RWPE2 (cell line): ENCODE results near the gene HP.

Source experiments
- ATAC-seq: fragments of 200-7000 bp; cut with Tn5 transposase; 3 replicates; pipeline ENCODE4 v1.9.1; 2021; ENCODE audit warnings: low read depth
- DNase-seq: peaks from one replicate; pipeline ENCODE4 v3.0.0-alpha.2; 2020; ENCODE audit warnings: low spot score
- H3K27ac ChIP-seq: fragments of 450-650 bp; 2 replicates; pipeline ENCODE4 v1.5.1; 2017; ENCODE audit warnings: mild to moderate bottlenecking; ENCODE audit not compliant: poor library complexity, severe bottlenecking
- H3K27me3 ChIP-seq: fragments of 250-450 bp; sonication (Bioruptor Pico); 2 replicates; pipeline ENCODE4 v1.5.1; 2021; ENCODE audit warnings: mild to moderate bottlenecking, moderate library complexity; ENCODE audit not compliant: insufficient read depth, poor library complexity, severe bottlenecking
- H3K36me3 ChIP-seq: fragments of 250-450 bp; sonication (Bioruptor Pico); 2 replicates; pipeline ENCODE4 v1.5.1; 2020; ENCODE audit warnings: low read depth, mild to moderate bottlenecking, moderate library complexity
- H3K4me1 ChIP-seq: fragments of 250-450 bp; sonication (Bioruptor Pico); 2 replicates; pipeline ENCODE4 v1.5.1; 2021; ENCODE audit warnings: mild to moderate bottlenecking, moderate library complexity; ENCODE audit not compliant: insufficient read depth, poor library complexity, severe bottlenecking
- H3K4me3 ChIP-seq: fragments of 250-450 bp; sonication (Bioruptor Pico); 2 replicates; pipeline ENCODE4 v1.5.1; 2021; ENCODE audit warnings: mild to moderate bottlenecking, moderate library complexity; ENCODE audit not compliant: severe bottlenecking
- H3K9me3 ChIP-seq: fragments of 250-450 bp; sonication (Bioruptor Pico); 2 replicates; pipeline ENCODE4 v1.5.1; 2021; ENCODE audit warnings: mild to moderate bottlenecking, moderate library complexity; ENCODE audit not compliant: severe bottlenecking
- TF ChIP-seq, protein P1 (sequence below): fragments of 450-650 bp; IDR thresholded peaks from one replicate; pipeline ENCODE4 v1.5.1; 2017; ENCODE audit warnings: mild to moderate bottlenecking, moderate library complexity; ENCODE audit not compliant: poor library complexity, severe bottlenecking

Gene HP

DNA sequence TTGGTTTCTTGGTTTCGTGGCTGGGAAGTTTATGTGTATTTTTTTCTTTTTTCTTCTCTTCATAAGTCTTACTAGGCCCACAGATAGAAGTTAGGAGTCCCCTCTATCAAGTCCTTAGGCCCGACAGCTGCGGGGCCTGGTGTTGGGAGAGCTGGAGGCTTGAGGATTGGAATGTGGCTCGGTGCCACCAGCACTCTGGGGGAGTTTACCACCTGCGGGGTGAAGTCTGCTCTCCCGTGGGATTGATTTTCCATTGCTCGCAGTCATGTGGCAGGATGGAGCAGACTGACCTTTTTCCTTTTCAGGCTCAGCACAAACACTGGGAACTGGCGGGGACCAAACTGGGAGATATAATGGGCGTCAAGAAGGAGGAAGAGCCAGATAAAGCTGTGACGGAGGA, 46.9 kb downstream of the HP start:
- no peak for ATAC-seq
- H3K27me3 ChIP-seq = no peaks in the 10 kb centered on the region
- no peaks in the 10 kb centered on the region for H3K9me3 ChIP-seq
- peaks cover 97% of the 10 kb centered on the region for H3K36me3 ChIP-seq
- no peak for DNase-seq
- H3K27ac ChIP-seq = no peak overlapping the region
- H3K4me1 ChIP-seq = no peaks in the 10 kb centered on the region
- H3K4me3 ChIP-seq = no peak overlapping the region
- TF ChIP-seq, protein P1, sequence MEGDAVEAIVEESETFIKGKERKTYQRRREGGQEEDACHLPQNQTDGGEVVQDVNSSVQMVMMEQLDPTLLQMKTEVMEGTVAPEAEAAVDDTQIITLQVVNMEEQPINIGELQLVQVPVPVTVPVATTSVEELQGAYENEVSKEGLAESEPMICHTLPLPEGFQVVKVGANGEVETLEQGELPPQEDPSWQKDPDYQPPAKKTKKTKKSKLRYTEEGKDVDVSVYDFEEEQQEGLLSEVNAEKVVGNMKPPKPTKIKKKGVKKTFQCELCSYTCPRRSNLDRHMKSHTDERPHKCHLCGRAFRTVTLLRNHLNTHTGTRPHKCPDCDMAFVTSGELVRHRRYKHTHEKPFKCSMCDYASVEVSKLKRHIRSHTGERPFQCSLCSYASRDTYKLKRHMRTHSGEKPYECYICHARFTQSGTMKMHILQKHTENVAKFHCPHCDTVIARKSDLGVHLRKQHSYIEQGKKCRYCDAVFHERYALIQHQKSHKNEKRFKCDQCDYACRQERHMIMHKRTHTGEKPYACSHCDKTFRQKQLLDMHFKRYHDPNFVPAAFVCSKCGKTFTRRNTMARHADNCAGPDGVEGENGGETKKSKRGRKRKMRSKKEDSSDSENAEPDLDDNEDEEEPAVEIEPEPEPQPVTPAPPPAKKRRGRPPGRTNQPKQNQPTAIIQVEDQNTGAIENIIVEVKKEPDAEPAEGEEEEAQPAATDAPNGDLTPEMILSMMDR = no peak

DNA sequence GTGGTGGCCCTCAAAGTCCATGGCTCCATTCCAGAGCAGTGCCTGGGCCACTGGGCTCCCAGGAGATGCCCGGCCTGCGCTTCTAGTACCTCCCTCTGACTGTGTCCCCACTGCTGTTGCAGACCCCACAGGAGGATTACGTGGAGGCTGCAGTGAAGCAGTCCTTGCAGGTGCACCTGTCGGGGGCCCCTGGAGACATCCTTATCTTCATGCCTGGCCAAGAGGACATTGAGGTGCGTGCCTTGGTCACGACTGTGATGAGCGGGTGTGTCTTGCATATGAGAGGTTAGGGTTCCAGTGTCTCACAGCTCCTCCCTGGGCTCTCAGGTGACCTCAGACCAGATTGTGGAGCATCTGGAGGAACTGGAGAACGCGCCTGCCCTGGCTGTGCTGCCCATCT, 50.6 kb downstream of the HP start:
- Histone ChIP-seq H3K27ac (no peak overlapping the region), H3K36me3 (peaks cover 98% of the 10 kb centered on the region), H3K27me3 (no peaks in the 10 kb centered on the region), H3K9me3 (no peaks in the 10 kb centered on the region), H3K4me3 (no peak overlapping the region), H3K4me1 (no peaks in the 10 kb centered on the region)
- TF ChIP-seq, protein P1 = no peak
- ATAC-seq = no peak
- no peak for DNase-seq

DNA sequence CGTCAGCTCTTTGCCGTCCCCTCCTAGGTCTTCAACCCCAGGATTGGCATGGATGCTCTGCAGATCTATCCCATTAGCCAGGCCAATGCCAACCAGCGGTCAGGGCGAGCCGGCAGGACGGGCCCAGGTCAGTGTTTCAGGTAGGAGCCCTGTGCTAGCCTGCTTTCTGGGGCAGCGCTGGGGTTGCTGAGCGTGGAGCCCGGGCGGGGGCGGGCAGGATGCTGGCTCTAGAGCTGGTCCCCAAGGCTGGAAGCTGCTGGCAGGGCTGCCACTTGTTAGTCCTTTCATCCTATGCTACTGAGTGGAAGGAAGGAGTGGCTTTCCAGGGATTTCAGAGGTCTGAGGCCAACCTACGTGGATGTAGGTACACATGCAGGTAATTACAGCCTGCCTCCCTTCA, 51.7 kb downstream of the HP start:
- TF ChIP-seq, protein P1 = no peak
- Histone ChIP-seq H3K27me3 (no peaks in the 10 kb centered on the region), H3K4me3 (no peak overlapping the region), H3K27ac (no peak overlapping the region), H3K9me3 (no peaks in the 10 kb centered on the region), H3K4me1 (no peaks in the 10 kb centered on the region), H3K36me3 (peaks cover 98% of the 10 kb centered on the region)
- no peak for DNase-seq
- ATAC-seq = no peak

DNA sequence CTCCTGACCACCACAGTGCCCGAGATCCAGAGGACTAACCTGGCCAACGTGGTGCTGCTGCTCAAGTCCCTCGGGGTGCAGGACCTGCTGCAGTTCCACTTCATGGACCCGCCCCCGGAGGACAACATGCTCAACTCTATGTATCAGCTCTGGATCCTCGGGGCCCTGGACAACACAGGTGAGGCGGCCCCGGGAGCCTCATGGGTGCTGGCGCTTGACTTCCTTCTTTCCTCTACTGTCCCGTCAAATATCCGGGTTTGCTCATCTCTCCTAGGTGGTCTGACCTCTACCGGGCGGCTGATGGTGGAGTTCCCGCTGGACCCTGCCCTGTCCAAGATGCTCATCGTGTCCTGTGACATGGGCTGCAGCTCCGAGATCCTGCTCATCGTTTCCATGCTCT, 53.1 kb downstream of the HP start:
- no peak for DNase-seq
- Histone ChIP-seq H3K36me3 (peaks cover 98% of the 10 kb centered on the region), H3K9me3 (no peaks in the 10 kb centered on the region), H3K27ac (no peak overlapping the region), H3K4me1 (no peaks in the 10 kb centered on the region), H3K27me3 (no peaks in the 10 kb centered on the region), H3K4me3 (no peak overlapping the region)
- TF ChIP-seq, protein P1 = no peak
- ATAC-seq = no peak

DNA sequence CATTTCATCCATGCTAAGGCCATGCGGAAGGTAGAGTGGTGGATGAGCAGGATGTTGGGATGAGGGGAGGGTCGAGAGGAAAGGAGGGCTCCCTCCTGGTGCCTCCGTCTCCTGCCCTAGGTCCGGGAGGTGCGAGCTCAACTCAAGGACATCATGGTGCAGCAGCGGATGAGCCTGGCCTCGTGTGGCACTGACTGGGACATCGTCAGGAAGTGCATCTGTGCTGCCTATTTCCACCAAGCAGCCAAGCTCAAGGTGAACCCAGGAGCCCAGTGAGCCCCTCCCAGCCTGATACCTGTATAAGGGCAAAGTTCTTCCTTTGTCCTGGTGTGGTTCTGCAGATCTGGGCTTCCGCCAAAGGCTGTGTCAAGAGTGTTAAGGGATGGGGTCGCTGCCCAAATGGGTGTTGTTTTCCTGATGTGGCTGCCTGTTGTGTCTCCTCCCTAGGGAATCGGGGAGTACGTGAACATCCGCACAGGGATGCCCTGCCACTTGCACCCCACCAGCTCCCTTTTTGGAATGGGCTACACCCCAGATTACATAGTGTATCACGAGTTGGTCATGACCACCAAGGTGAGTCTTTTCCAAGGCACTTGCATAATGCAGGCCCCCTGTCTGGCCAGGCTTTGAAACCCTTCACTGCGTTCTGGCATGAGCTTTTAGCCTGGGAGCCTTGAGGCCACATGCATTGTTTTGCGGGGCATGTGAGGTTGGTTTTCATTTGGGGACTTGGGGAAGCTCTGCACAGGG, 54.2 kb downstream of the HP start:
- no peaks in the 10 kb centered on the region for H3K4me1 ChIP-seq
- TF ChIP-seq, protein P1 = no peak
- H3K36me3 ChIP-seq = peaks cover 89% of the 10 kb centered on the region
- ATAC-seq (no peak), DNase-seq (no peak)
- H3K9me3 ChIP-seq = no peaks in the 10 kb centered on the region
- H3K4me3 ChIP-seq = no peak overlapping the region
- no peaks in the 10 kb centered on the region for H3K27me3 ChIP-seq
- H3K27ac ChIP-seq = no peak overlapping the region
